Suppressor macrophage treated with lipopolysaccharide for 1 hour (primary cell): ENCODE measurements around the gene CD44.
A peak's percentile ranks its signal among the peaks of the same experiment; 100 is the strongest.

Experiments used
- DNase-seq, 3 donors: peaks; one replicate each; pipeline ENCODE4 v3.0.0-alpha.2; 2020 to 2022

The CD44 gene

GRCh38 chr11:35141071-35141470 is 2.1 kb downstream of the CD44 start:
- peak; percentile 30 to 55 (median 41) for DNase-seq

DNA sequence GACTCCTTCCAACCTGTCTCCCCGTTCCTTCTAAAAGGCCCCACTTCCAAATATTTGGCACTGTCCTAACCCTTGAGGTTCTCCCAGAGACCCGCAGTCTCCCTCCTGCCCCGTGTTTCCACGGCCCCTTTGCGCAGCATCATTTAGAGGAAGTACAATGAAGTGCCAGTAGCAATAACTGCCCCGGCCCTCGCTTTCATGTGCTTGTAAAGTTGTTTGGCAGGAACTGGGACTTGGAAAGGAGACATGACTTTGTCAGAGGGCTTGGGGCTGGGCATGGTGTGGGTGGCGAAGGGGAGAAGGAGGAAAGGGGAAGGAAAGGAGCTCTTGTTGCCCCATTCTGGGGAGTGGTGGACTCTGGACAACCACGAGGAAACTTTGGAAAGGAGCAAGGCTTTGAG is 2.6 kb downstream of the CD44 start:
- peak; percentile 73 to 77 (median 73) for DNase-seq

DNA sequence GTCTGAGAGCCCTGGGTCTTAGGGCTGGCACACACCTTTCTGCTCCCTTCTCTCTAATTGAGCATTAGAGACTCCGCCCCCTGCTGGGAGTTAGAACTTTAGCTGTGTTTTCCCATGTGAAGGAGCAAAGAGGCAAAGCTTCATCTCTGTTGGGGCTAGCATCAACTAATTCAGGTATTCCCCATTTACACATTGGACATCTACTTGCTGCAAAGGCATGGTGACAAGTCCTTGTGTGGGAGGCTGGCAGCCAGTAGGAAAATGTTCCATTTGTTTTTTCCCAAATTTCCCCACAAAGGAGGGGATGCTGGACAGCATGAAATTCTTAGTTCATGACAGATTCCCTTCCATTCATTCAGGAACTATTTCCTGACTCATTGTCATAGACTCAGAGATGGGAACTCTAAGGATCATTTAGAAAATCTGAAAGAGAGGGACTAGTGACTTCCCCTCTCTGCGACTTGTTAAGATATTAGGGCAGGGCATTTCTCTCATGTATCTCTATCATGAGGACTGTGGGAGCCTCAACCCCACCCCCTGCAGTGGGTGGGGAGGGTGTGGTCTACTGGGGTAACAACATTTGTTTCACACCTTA is 3.6 kb downstream of the CD44 start:
- peak; percentile 83 to 89 (median 87) for DNase-seq

- peak; percentile 39 to 61 (median 60) for DNase-seq
Measured at GRCh38 chr11:35143297-35144135, 4.5 kb downstream of the CD44 start.

DNA sequence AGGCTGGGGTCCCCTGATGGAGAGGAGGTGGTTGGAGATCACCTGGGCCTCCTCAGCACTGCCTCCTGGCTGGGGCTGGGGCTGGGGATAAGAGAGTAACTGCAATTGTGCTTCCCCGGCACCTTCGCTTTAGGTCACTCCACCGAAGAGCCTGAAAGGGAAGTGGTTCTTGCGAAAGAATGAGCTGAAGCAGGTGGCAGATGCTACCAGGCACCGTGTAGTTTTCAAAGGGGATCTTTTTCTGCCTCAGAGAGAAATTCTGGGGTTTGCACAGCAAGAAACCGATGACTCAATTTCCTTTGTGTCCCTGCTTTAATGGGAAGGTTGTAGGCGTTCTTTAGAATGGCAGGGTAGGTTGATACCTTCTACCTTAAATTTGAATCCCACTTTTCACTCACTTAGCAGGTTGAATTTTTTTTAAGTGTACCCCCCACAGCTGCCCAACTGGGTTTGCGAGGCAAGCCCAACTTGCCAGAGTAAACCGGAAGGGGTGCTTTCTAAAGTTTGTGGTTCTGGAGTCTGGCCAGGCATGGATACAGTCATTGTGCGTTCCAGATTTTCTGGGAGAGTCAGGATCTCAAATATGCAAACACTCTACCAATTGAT is 5.3 kb downstream of the CD44 start:
- peak; percentile 78 to 90 (median 86) for DNase-seq

GRCh38 chr11:35144806-35145205 is 5.8 kb downstream of the CD44 start:
- DNase-seq: peak; percentile 42 to 62 (median 55)

DNA sequence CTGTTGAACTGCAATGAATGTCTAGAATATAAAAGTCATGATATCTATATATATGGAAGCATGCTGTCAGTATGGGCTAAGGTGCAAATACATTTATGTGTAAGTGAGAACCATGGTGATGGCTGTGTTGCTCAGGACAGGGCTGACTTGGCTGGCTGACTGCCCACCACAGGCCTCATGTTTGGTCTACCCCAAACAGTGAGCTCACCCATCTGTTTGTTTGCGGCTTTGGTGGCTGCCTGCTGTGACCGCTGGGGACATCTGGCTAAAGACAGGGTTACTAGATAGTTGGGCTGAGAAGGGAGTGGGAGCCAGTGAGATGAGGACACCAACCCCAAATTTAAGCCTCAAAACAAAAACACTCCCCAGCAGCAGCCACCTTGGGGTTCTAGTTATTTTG is 6.3 kb downstream of the CD44 start:
- peak; percentile 39 to 62 (median 52) for DNase-seq

DNA sequence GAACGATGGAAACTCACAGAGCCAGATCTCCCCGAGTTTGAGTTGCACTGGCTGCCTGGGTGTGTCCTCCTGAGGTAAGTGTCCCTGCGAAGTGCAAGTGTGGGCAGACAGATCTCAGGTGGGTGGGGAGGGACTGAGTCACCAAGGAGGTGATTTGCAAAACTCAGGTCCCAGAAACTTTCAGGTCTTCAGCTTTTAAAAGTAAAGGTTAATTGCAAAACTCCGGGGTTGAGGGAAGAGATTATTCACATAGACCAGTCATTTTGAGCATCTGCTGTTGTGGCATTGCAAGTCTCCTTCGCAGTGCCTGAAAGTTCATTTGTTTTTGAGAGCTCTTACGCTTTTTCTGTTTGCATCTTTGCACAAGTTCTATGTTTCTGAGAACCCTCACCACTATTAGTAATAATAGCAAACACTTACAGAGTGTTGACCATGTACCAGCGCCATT is 7.1 kb downstream of the CD44 start:
- DNase-seq: peak in 2 of 3 donors; percentile 62 to 73

DNA sequence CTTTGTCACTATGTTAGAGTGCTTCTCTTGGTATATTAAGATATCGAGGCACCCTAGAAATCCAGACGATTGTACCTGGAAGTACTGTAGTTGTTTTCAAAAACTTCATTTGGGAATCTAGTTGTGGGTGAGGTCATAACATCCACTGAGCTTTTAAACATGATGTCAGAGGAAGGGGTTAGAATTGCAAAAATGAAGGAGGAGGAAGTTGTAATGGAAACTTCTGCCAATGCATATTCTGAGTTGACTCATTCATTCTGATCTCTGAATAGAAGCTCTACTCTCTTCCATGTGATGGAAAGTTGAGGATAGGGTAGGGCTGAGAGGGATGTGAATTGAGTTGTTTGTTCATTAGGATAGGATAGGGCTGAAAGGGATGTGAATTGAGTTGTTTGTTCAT is 7.7 kb downstream of the CD44 start:
- peak; percentile 62 to 87 (median 84) for DNase-seq

DNA sequence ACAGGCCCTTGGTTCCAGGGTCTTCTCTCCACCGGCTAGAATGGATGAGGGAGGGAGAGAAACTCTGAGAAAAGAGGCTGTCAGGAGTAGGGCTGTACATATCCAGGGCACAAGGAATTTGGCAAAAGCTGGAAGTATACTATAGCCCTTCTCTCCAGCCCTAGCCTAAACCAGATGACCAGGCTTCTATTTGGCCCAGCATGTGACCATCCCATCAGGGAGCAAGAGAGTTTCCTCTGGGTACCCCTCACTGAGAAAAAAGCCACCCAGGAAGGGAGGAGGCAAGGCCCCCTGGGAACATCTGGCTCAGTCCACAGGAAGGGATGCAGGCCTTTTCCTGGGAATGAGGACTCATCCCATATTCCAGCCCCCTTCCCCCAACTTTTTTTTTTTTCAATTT is 8.3 kb downstream of the CD44 start:
- peak; percentile 37 to 62 (median 44) for DNase-seq

- peak; percentile 46 to 57 (median 48) for DNase-seq
Measured at GRCh38 chr11:35148163-35148837, 9.3 kb downstream of the CD44 start.

DNA sequence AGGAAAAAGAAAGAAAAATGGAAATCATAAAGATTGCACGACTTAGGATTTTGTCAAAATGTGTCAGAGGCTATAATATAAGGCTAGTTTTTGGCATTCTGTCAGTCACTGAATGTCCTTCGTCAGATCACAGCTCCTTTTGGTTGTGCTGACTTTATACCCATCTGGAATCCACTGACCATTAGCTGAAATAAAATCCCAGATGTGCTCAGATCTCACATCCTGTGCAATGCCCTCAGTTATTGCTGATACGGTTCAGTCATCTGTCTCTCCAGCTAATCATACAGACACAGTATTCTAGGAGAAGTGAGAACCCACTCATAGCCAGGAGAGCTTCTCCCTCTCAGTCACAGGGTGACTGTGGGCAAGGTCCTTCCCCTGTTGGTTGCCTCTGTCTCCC is 11.5 kb downstream of the CD44 start:
- peak in 2 of 3 donors; percentile 32 to 58 for DNase-seq

- DNase-seq: peak in 1 of 3 donors; percentile 48
Measured at GRCh38 chr11:35151241-35151640, 12.3 kb downstream of the CD44 start.

GRCh38 chr11:35151683-35152280 is 12.8 kb downstream of the CD44 start:
- DNase-seq: peak in 1 of 3 donors; percentile 33

DNA sequence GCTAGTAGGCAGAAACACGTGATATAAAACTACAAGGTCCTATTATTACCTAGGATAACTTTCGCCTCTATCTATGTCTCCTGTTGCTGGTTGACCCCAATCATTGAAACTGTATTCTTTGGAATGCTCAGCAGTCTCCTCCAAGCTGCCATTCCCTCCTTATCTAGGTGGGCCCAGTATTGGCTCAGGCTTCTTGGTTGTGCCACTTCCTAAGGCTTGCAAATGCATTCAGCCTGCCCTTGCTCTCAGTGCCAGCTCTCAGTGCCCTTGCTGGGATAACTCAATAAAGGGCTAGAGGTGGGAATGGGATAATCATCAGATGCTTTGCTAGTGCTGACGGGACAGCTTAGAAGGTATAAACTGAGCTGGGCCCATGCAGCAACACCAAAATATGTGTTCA is 13.6 kb downstream of the CD44 start:
- peak in 1 of 3 donors; percentile 38 for DNase-seq

GRCh38 chr11:35153280-35153679 is 14.3 kb downstream of the CD44 start:
- peak in 1 of 3 donors; percentile 39 for DNase-seq

GRCh38 chr11:35154952-35155351 is 16.0 kb downstream of the CD44 start:
- DNase-seq: no peak

DNA sequence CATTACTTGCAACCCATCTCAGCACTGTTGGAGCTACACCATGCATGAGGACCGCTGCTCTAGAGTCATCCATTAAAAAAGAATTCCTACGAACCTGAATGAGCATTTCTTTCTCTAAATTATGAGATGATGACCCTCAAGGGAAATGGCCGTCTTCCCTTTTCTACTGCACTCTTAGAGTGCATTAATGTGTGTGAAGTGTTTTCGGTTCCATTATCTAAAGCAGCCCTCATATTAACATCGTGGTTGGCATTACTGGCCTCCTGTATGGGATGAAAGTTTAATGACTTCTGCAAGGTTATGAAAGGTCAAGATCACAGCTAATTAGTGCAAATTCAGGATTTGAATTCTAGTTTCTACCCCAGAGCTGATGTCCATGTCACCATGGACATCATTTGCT is 16.7 kb downstream of the CD44 start:
- no peak for DNase-seq

DNA sequence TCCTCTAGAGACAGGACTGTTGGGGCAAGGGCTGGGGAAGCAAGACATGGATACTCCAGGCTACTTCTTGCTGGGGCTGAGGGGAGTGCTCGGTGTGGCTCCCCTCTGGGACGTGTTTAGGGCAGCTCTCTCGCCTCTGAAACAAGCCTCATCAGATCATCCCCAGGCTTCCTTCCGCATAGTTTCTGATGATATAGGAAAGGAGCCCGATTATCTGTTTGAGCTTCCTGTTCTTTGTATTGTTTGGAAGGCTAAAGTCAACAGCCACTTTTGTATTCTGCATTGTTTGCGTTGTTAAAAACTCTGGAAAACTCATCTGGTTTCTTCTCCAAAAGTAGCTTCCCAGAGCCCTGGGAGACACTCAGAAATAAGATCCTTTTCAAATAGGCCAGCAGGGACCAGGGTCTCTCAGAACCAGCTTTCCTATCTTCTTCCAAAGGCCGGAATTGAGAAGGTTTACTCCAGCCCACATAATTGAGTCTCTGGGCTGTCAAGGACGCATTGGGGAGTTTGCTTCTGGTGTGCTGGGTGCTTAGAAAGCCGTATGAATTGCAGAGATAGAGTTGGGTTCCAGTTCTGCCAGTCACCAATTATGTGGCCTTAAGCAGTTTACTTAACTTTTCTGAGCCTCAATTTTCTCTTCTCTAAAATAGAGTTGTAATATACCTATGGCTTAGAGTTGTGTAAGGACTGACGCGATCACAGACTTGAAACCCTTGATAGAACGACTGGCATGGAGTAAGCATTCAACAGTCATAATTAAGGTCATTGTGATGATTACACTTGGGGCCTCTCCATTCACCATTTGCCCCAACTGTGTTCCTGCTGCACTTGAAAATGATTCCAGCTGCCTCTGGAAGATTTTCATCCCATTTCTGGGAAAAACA is 19.1 kb downstream of the CD44 start:
- no peak for DNase-seq

DNA sequence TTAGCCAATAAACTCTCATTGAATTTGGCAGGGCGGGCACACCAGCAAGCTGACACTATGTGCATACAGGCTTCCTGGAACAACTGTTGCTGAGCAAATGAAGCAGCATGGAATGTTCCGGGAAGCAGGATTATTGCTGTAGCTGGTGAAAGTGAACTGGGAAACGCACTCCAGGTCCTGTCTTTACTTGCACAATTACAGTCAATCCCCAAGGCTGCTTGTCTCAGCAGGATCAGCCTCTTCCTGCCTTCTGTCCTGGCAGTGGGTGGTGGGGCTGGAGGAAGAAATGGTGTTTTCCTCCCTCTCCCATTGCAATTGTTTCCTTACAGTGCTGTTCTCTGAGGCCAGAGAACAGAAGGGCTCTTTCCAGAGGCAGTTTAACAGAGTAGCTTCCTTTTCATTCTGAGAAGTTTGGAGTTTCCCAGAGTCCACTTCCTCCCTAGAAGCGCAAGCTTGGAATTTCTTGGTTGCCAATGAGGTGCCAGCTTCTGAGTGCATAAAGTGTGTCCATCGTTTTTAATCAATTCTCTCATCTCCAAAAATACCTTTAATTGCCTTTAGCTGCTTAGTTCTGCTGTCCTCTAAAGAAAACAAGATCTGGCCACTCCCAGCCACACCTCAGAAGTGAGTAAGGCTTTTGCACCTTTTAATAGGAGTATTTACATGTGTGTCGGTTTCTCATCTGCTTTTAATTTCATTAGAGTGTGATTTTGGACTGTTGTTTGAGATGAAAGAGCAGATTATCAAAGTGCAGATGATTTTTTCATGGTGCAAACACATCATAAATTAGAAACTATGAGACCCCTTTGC is 19.9 kb downstream of the CD44 start:
- DNase-seq: peak; percentile 64 to 85 (median 69)
